ENCODE results near the gene KIRREL3. TPM values are rescaled to one million over a fixed set of nuclear protein-coding genes. Genes with fewer than 3 reads are reported as not detected.

The KIRREL3 gene
- total and polyA plus RNA-seq, 2 donors (not counting 3 experiments of a cell fraction or from before 2014, with no cell fraction given): not detected

- POLR2A ChIA-PET: no interaction called here
- Histone ChIP-seq H3K27me3 (ENCODE audit: control insufficient read depth in 2 of 2, insufficient read depth in 2 of 2, low read length in 2 of 2) (no peaks in the 10 kb centered on the region), H3K4me3 (replicated peaks in 1 of 3; ENCODE audit: insufficient read depth in 1 of 3, low read depth in 1 of 3, low read length in 3 of 3) (no peak overlapping the region), H3K36me3 (ENCODE audit: control insufficient read depth in 2 of 2, extremely low read depth in 1 of 2, insufficient read depth in 2 of 2, low read length in 2 of 2) (no peaks in the 10 kb centered on the region), H2AFZ (ENCODE audit: low read depth, low read length) (no peak overlapping the region), H3K79me2 (ENCODE audit: control insufficient read depth, insufficient read depth, low read length) (no peaks in the 10 kb centered on the region), H3K4me2 (ENCODE audit: insufficient read depth, low read length) (no peak overlapping the region), H3K9me3 (replicated peaks; ENCODE audit: control insufficient read depth, insufficient read depth, low read length) (no peaks in the 10 kb centered on the region), H3K4me1 (ENCODE audit: control insufficient read depth, extremely low read depth, insufficient read depth, low read length) (no peaks in the 10 kb centered on the region), H3K27ac (ENCODE audit: insufficient read depth, low read depth, low read length) (no peak overlapping the region), H3K9ac (replicated peaks; ENCODE audit: extremely low read depth, insufficient read depth, low read length) (no peak overlapping the region), H4K20me1 (replicated peaks; ENCODE audit: control insufficient read depth, extremely low read depth, insufficient read depth, low read length) (no peaks in the 10 kb centered on the region), H3K9me1 (replicated peaks; ENCODE audit: control insufficient read depth, extremely low read depth, insufficient read depth, low read length) (no peaks in the 10 kb centered on the region)
- dilution Hi-C loops (cut with MboI; ENCODE audit: extremely low pct_ligation_motif_present, low sequenced_read_pairs): no loop called here
- DNase-seq (ENCODE audit: low read depth, low spot score) (no peak), FAIRE-seq (no peak)
- intact Hi-C loops (cut with micrococcal nuclease): no loop called here
- CTCF ChIA-PET: no interaction called here
- TF ChIP-seq EZH2 (IDR thresholded peaks at IDR 0.05; ENCODE audit: borderline replicate concordance, low read depth, low read length, severe bottlenecking): no peak
- no peak for TF ChIP-seq POLR2AphosphoS5 (IDR thresholded peaks at IDR 0.05; ENCODE audit: insufficient read depth, low read depth, low read length)
- TF ChIP-seq POLR2A (IDR thresholded peaks at IDR 0.05; ENCODE audit: low read depth, low read length): no peak
- no peak for TF ChIP-seq GATA2 (IDR thresholded peaks at IDR 0.05; ENCODE audit: insufficient read depth, insufficient read length, low read depth, low read length)
- TF ChIP-seq CTCF (IDR thresholded peaks at IDR 0.05; ENCODE audit: extremely low read depth in 1 of 2, insufficient read depth in 1 of 2, low read depth in 1 of 2, low read length in 2 of 2): no peak
- TF ChIP-seq JUN (IDR thresholded peaks at IDR 0.05; ENCODE audit: borderline replicate concordance, insufficient read depth, insufficient read length, low read depth): no peak
- TF ChIP-seq MAX (IDR thresholded peaks at IDR 0.05; ENCODE audit: insufficient read depth, insufficient read length): no peak
- no peak for TF ChIP-seq FOS (IDR thresholded peaks at IDR 0.05; ENCODE audit: borderline replicate concordance, insufficient read depth, low read length)
- no peak for TF ChIP-seq MYC (IDR thresholded peaks at IDR 0.05; ENCODE audit: low read depth, low read length)
- BruUV-seq (replicated peaks): no TSS peak
These were observed 360.4 kb downstream of the KIRREL3 start for GRCh38 chr11:126640186-126640585.

All from endothelial cell of umbilical vein (primary cell).